Posterior cingulate gyrus (tissue), 11 donors: ENCODE data around the gene ALPK1.

Experiments used
- DNase-seq, 10 donors: peaks; one replicate each; pipeline versions ENCODE4 v3.0.0 to v3.0.0-alpha.2; 2020 to 2021; ENCODE audit warnings: mixed read lengths in 3 of 10
- intact Hi-C: fragments of 100-400 bp; cut with DNase I; formaldehyde crosslinking; loops from one replicate; pipeline ENCODE4 v1.15.1; 2023

The ALPK1 gene

GRCh38 chr4:112321776-112322684, 24.9 kb downstream of the ALPK1 start:
- intact Hi-C loops: no loop called here
- DNase-seq: peak in 6 of 10 donors; percentile 21 to 65 (median 63)

DNA sequence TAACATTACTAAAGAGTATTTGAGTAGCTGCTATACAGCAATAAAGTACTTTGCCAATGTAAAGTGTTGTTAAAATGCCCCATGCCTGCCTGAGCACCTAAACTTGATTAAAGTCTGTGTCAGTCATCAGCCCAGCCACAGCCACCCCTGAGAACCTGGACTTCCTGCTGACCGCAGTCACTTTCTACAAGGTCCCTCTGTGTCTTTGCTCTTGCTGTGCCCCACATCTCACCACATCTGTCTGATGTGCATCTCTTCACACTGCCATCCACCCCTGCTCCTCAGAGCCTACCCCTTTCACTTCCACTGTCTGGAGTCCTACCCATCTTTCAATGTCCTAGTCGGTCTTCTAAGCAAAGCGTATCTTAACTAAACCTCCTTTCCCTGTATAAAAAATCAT, 25.7 kb downstream of the ALPK1 start:
- peak in 1 of 10 donors; percentile 51 for DNase-seq
- intact Hi-C loops: no loop called here

DNA sequence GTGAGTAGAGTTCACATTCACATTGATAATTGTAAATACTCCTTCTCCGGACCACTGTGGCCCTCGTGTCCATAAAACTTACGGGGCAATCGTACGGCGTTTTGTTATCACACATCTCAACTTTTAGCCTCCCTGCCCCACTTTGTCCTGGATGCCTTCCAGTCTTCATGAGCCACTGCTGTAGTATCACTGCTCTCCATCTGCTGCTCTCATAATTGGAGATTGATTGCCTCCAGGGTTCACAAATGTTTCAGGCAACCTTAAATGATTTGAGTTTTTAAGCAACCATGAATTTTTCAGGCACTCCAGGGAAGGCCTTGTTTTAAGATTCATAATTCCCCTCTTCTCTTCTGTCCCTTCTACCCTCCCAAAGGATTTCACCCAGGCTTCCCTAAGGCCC, 28.4 kb downstream of the ALPK1 start:
- no peak for DNase-seq
- intact Hi-C loops: loop anchor here (5.0 kb wide), 1 partner anchor 197 kb away; no protein-coding TSS in a partner anchor

- DNase-seq: no peak
- intact Hi-C loops: loop anchor here (2.0 to 5.0 kb wide), 2 partner anchors 194 to 277 kb away; no protein-coding TSS in a partner anchor
These were observed 31.0 kb downstream of the ALPK1 start for GRCh38 chr4:112327965-112328733.

DNA sequence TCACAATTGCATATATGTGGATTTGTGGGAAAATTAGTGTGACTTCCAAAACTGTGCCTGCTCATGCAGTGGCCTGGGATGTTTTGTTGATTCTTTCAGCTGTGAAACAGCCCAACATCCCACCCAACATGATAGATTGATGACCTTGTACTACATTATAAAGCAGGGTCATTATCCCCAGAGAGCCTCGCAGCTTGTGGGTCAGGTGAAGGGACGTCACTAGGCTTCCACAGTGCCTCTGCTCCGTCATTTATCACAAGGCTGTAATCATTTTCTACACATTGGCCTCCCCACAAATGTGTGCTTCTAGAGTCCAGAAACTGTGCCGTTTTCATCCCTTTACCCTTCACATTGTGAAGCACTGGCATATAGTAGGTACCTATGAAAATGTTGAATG, 31.6 kb downstream of the ALPK1 start:
- intact Hi-C loops: loop anchor here (2.0 to 5.0 kb wide), 2 partner anchors 194 to 276 kb away; no protein-coding TSS in a partner anchor
- DNase-seq: no peak

- intact Hi-C loops: loop anchor here (2.0 to 5.0 kb wide), 2 partner anchors 192 to 275 kb away; no protein-coding TSS in a partner anchor
These were observed 32.7 kb downstream of the ALPK1 start for GRCh38 chr4:112329672-112330375.

GRCh38 chr4:112330921-112331320, 33.8 kb downstream of the ALPK1 start:
- DNase-seq: no peak
- intact Hi-C loops: no loop called here

More at GRCh38 chr4:112329672-112330375, 32.7 kb downstream of the ALPK1 start:
- DNase-seq: no peak

- intact Hi-C loops: no loop called here
These were observed 35.2 kb downstream of the ALPK1 start for GRCh38 chr4:112332398-112332797.

DNA sequence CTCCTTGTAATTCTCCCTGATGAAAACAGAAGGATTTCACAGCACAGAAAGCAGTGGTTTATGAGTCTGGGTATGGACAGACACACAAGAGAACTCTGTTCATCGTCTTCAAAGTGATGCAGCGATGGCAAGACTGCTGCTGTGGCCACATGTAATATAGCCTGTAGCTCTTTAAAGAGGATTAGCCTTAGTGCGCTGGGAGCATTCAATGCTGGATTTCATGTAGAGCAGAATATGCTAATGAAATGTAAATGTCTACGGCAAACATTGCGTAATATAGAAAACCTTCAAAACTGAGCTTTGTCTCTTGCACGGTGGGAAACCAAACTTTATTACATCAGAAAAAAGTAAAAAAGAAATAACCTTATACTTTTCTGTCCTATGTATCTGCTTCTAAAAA, 42.9 kb downstream of the ALPK1 start:
- no peak for DNase-seq
- intact Hi-C loops: no loop called here

More at GRCh38 chr4:112332398-112332797, 35.2 kb downstream of the ALPK1 start:
- DNase-seq: no peak

GRCh38 chr4:112341033-112341432, 43.9 kb downstream of the ALPK1 start:
- intact Hi-C loops: no loop called here
- DNase-seq: no peak

- intact Hi-C loops: no loop called here
- DNase-seq: no peak
These were observed 46.3 kb downstream of the ALPK1 start for GRCh38 chr4:112343330-112344080.

- intact Hi-C loops: no loop called here
- peak; percentile 36 to 95 (median 68) for DNase-seq
These were observed 51.5 kb downstream of the ALPK1 start for GRCh38 chr4:112348488-112349158.

DNA sequence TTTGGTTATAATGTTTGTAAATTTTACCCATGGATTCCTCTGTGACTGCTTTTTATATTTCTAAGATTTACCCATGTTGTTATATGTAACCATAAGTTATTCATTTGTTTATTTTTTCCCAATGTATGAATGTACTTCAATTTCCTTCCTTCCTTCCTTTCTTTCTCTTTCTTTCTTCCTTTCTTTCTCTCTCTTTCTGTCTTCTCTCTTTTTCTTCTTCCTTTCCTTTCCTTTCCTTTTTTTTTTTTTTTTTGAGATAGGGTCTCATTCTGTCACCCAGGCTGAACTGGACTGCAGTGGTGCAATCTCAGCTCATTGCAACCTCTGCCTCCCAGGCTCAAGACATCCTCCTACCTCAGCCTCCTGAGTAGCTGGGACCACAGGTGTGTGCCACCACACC, 55.6 kb downstream of the ALPK1 start:
- DNase-seq: no peak
- intact Hi-C loops: no loop called here

- peak in 1 of 10 donors; percentile 55 for DNase-seq
- intact Hi-C loops: no loop called here
These were observed 58.5 kb downstream of the ALPK1 start for GRCh38 chr4:112355662-112356061.

- DNase-seq: no peak
- intact Hi-C loops: no loop called here
These were observed 60.3 kb downstream of the ALPK1 start for GRCh38 chr4:112357453-112357852.

GRCh38 chr4:112357897-112358296, 60.7 kb downstream of the ALPK1 start:
- intact Hi-C loops: no loop called here
- peak in 1 of 10 donors; percentile 61 for DNase-seq

GRCh38 chr4:112358415-112358814, 61.2 kb downstream of the ALPK1 start:
- intact Hi-C loops: no loop called here
- DNase-seq: no peak

GRCh38 chr4:112358952-112359749, 62.0 kb downstream of the ALPK1 start:
- peak in 1 of 10 donors; percentile 64 for DNase-seq
- intact Hi-C loops: no loop called here
